HG02642 (cell line): Measurements from ENCODE around the gene PRDM11.

ENCODE experiments used
- ATAC-seq: cut with Tn5 transposase; IDR thresholded peaks from one replicate; pipeline ENCODE4 v1.9.1; 2021; ENCODE audit warnings: mild to moderate bottlenecking; ENCODE audit not compliant: unreplicated experiment, poor library complexity

Gene PRDM11

DNA sequence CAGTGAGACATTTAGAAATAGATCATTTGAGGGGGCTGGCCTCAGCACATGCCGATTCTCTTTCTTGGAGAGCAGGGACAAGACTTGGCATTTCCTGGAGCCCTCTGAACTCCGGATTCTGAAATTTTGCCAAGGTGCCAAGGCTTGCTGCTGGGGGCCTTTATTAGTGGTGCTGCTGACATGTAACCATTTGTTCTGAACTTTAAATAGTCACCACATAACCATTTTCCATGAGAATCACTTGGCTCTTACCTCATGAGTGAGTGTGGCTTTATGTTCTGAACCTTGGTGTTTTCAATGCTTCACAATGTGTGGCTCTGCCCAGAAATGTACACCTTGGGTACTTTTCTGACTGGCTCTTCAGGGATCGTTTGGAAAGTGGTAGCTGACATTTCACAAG is 106.4 kb downstream of the PRDM11 start:
- no peak for ATAC-seq

DNA sequence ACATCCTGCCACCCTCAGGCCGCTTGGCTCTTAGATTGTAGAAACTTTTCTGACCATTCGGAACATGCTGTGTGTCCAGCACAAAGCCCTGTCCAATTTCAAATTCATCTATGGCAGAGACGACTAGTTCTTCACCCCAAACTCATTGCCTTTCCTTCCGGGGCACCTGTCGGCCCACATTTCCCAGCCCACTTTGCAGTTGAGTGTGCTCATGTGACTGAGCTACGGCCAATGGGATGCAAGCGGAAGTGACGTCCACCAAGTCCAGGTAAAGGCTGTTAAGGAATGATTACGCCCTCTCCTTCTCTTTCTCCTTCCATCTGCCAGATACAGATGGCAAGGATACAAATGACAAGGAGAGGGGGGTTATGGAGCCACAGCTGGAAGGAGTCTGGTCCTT is 107.2 kb downstream of the PRDM11 start:
- ATAC-seq = no peak

DNA sequence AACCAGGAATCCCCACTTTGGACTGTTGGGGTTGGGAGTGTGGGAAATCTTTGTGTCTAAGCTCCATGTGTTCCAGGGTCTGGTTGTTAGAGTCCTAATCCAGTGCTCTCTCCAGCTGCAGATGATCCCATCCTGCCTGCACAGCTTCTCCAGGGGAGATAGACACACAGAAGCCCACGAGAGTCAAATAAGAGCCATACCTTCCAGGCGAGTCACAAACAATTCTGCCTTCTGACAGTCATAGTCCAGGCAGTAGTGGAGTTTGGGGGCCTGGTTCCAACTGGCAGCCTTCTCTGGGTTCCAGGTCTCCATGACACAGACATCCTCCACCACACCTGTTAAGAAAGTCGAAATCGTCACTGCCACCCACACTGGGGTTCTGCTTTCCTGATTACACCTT is 107.6 kb downstream of the PRDM11 start:
- no peak for ATAC-seq

DNA sequence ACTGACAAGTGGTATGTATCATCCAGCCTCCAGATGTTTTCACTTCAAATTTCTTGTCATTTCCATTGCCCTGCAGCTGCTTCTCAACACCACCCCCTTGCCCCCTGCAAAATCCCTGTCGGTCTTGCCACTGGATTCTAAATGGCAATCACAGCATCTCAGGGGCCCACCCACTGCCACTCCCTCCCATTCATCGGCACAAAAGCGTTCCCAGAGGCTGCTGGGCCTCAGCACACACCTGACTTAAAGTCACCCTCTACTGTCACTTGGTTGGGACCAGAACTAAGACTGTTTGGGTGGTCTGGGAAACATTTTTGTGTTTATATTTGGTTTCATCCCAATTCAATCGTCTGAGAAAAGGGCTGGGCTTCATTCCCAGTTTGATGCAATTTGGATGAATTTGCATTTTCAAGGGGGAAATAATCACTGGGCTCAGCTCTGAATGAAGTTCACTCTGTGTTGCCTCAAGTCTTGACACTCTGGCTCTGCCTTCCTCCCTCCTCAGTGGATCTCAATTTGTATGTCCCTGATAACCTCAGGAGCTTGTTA is 112.6 kb downstream of the PRDM11 start:
- ATAC-seq = no peak

DNA sequence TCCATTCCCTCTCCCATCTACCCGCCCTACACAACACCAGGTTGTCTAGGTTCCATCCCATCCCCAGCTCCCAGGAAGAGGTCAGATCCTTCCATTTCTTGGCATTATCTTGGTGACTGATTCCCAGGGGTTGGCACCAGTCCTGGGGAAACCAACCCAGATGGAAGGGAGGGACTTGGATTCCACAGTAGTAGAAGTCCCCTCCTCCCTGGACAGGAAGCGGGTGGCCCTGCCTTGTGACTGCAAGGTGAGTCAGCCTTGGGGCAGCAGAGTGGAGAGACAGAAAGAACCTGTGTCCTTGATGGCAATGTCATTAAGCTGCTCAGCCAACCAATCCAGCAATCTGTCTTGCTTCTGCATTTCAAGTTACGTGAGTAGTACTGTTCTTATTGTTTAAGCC is 113.2 kb downstream of the PRDM11 start:
- no peak for ATAC-seq

DNA sequence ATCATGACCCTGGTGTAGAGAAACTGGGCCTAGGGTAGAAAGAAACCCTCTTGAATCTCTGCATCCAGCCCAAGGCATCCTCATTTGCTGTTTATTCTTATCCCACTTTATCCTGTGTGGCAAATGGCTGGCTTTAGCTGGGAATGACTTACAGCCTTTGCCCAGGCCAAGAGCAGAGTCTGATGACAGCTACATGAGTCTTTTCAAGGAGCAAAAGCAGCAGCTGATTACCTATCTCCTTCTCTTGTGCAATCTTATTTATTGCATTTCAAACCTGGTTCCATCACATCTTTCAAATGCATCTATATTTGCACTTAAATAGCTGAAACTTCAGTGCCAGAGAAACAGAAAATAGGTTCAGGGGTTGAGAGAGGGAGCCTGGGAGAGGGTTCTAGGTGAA is 113.6 kb downstream of the PRDM11 start:
- ATAC-seq = no peak

DNA sequence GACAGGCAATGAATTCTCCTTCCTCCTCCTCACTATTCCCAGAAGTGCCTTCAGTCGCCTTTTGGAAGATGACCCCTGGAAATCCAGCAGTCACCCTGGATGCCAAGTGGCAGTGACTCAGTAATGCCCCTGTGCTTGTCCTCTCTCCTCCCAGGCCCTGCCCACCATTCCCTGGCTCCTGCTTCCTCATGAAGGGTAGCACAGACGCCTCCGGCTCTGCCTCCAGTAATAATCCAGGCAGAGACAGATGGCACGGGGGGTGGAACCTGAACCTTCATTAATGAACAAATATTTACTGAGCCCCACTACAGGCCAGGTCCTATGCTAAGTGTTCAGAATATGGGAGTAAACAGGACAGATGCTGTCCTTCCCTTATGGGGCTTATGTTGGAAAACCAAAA is 116.5 kb downstream of the PRDM11 start:
- ATAC-seq = no peak

DNA sequence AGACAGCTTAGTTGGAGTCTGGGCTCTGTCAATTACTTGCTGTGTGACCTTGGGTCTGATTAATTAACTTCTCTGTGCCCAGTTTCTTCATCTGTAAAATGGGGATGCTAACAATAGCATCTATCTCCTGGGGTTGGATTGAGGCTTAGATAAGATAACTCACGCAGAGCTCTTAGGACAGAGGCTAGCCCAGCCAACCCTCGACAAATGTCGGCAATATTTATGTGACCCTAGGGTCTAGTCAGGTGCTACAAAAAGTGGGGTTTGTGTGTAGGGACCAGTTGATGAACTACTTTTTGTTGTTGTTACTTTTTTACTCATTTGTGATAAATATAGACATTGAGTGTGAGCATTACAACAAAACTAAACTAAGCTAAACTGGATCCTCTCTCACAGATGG is 117.3 kb downstream of the PRDM11 start:
- no peak for ATAC-seq

DNA sequence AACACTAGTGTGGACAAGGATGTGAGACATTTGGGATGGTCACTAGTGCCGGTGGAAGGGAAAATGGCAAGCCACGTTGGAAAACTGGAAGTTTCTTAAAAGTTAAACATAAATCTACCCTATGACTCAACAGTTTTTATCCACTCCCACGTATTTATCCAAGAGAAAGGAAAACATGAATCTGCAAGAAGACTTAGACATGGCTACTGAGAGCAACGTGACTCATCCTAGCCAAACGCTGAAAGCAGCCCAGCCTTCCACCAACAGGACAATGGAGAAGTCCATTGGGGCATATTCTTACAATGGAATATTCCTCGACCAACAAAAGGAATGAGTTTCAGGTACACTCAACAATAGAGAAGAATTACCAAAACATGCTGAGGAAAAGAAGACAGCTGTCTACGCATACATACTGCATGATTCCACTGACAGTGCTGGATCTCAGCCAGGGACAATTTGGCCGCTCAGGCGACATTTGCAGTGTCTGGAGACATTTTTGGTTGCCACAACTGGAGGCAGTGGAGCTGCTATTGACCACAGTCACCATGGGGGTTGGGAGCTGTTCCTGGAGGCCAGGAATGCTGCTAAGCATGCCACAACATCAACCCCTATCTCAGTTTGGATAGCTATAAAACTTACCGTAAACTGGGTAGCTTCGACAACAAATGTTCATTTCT is 118.5 kb downstream of the PRDM11 start:
- no peak for ATAC-seq

DNA sequence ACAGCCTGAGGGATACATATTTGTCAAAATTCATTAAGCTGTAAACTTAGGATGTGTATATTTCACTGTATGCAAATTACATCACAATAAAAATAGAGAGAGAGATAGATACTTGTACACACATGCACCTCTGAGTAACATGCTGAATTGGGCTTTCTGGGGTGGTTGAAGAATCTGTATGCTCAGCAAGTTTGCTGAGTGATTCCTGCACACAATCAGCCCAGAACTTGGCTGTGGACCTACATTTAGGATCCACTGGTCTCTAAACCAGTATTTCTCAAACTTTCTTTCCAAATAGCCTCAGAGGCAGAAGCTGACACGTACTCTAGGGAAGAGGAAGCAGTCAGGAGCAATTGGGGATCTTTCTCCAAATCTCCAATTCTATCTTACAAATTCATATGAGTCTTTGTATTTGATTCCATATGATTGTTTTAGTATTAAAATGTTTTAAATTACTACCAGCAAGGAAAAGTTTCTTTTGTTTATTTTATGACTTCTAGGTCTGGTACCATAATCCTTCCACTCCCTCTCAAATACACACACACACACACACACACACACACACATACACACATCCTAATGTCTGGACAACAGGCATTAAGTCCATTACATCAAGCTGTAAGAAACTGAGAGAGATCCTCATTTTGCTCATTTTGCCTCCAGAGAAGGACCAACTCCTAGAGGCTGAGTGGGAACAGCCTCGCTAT is 119.7 kb downstream of the PRDM11 start:
- no peak for ATAC-seq

DNA sequence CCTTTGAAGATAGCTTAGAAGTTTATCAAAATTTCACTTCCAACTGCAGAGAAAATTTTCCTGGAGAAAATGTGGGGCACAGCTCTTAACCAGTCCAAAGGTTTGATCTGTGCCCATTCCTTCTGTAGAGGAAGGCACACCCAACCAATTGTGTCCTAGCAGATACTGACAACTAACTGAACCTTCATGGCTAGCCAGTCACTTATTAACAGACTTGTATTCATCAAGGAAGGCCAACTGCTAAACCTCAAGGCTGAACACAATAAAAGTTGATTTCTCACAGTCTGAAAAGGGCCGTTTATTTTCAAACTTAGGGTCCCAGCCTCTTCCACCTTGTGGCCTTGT is 120.2 kb downstream of the PRDM11 start:
- no peak for ATAC-seq

DNA sequence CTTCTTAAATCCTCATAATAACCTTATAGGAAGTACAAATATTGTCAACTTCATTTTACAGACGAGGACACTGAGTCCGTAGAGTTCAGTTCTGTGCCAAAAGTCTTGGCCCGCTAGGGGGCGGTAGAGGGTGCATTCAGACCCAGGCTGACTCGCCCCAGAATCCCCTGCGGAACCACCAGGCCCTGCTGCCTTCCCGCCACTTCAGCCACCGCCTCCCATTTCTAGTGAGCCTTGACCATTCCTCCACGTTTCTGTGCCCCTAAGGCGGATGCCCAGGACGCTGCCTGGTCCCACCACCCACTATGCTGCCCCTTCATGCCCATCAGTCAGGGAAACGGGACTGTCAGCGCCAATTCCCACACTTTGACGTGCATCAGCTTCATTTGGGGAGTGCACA is 120.6 kb downstream of the PRDM11 start:
- no peak for ATAC-seq

DNA sequence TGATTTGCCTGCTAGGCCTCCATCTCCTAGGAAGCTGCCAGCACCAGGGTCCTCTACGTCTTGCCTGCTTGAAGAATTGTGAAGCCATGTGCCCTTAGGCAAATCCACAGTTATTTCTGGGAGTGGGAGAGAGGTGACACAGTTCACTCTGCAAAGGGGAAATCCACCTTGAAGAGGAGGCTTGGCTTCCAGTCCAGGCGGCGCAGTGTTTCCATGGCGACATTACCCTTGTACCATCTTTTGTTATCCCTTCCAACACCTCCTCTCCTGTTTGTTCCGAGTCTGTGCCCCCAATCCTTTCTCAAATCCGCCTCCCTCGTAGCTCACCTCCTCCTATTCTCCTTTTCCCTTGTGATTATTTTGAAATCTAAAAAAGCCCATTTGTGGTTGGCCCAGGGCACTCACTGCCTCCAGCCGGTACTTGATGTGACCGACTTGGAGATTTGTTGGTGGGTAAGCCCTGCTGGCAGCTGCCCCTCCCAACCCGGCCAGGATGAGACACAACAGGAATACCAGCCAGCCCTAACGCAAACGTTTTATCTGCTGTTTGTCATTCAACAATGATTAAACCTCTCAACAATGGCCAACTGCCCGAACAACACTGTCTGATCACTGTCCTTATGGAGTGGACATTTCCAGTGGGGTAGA is 121.3 kb downstream of the PRDM11 start:
- no peak for ATAC-seq

DNA sequence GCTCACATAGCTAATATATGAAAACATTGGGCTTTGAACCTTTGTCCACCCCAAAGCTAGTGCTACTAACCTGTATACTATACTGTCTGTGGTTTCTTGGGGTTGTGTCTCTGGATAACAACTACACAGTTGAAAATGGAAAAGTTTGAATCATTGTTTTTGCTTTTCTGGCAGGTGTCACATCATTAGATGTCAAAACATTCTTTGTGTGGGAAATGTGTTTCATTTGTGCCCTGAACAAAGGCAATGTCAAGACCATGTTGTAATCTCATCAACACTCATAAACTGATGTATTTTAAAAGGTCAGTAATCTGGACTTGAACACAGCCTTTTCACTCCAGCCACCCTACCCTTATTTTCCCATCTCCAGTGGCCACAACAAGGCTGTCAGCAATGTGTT is 123.2 kb downstream of the PRDM11 start:
- no peak for ATAC-seq

DNA sequence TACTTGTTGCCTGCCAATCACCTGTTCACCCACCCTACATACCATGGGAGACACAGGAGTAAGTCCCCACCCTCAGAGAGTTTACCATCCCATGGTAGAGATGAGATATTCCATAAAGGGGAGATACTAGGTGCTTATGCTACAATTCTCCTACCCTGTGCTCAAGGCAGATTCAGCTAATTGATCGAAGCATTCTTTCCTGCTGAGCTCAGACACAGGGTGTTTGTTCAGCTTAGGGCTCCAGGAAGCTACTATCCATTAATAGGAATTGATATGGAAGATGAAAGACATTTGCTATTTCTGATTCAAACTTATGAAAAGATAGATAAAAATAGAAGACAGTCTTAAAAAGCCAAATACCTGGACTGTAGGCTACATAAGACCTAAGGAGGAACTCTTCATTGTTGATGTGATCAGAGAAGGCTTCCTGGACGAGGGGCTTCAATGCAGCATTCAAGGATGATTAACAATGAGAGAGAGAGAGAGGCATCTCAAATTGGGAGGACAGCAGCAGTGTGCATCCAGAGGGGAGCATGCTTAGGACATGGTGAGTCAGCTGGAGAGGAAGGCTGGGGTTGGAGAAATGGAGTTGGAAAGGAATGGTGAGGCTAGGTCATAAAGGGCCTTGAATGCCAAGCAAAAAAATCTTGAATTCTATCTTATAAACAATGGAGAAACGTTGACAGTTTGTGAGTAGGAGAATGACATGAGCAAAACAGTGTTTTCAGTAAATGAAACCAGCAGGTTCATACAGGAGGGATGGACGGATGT is 124.7 kb downstream of the PRDM11 start:
- ATAC-seq = no peak

DNA sequence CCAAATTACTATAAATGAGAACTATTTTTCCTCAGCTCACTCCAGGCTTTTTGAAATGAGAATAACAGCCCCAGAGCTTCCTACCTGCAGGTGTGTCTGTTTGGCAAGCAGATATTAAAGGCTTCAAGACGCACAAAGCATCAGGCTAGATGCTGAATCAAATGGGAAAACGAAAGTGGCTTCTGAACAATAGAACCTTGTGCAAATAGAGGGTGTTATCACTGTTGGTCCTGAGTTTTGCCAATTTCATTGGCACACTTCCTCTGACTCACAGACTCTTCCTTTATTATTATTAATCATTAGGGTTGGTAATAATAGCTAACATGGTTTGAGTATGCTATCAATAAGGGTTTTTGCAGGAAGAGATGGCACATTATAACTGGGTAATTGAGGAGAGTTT is 126.3 kb downstream of the PRDM11 start:
- no peak for ATAC-seq

DNA sequence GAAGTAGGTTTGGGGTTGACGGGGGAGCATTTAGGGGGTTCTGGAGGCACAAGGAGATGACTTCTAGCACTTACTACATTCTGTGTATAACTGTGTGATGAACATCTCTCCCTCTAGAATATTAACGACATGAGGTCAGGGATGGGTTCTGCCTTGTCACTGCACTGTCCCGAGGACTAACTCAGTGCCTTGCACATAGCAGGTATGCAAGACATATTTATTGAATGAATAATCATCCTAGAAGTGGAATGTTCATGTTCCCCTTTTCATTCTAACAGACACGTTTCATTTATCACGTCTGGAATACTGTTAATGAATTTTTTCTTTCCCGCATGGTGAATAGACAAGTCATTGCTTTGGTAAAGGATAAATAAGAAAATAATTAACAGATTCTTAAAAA is 127.1 kb downstream of the PRDM11 start:
- ATAC-seq = no peak

DNA sequence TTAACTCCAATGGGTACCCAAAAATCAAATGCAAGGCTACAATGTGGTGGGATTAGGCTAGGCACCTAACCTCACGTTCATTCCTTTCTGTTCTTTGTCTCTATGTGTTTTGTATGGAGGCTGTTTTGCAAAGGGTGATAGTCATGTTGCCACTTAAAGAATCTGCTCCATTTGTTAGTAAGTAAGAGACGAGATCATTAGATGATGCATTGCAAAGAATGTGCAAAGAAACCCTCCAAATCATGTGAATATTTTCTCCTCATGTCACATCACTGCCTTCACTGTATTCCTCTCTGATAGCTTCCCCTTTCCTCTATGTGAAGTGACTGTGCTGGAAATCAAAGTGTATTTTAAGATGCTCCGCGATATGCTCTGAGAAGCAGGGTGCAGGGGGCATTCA is 127.8 kb downstream of the PRDM11 start:
- no peak for ATAC-seq

DNA sequence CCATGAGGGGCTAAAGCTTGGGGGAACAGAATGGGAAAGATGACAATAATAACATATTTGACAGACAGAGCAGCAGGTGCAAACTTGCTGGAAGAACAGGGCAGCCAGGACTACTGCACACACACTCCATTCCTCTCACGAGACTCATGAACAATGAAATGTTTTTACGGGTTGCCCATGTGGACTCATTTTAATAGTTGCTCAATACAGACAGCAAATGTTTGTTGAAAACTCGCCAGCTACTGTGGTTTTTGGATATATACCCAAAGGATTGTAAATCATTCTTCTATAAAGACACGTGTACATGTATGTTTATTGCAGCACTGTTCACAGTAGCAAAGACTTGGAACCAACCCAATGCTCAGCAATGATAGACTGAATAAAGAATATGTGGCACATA is 129.4 kb downstream of the PRDM11 start:
- ATAC-seq = no peak

DNA sequence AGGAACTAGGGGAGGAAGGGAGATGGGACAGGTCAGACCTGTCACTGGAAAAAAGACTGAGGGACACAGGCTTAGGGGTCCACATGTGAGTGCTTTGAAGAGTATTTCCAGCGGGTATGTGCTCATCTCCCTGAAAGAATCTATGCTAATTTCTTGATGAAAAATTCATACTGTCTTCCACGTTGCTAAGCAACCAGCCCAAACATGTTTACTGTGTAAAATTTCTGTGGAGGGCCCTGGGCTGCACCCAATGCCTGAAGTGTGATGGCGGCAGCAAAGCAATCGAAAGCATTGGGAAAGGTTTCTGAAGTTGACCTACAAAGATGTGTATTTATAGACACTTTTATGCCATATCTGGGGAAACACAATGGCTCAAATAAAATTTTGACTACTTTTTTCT is 132.3 kb downstream of the PRDM11 start:
- no peak for ATAC-seq

DNA sequence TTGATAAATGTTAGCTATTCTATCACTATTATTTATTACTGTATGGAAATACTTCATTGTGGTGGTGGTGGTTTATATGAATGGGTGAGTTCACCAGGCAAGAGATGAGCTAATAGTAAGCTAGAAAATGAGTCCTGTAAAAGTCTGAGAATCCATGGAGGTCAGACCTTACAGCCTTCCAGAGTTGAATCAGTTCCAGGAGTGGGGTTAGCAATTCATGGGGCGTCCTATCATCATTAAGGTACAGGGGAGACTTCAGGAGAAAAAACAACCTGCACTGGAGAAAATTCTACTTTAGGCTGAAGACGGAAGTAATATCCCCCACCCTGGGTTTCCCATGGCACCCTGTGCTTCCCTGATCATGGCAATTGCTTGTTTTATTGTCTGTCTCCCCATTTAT is 133.2 kb downstream of the PRDM11 start:
- no peak for ATAC-seq
